GM19238 (cell line): Measurements from ENCODE around the gene LYPD6B.
A peak's percentile ranks its signal among the peaks of the same experiment; 100 is the strongest.

Source experiments
- DNase-seq: peaks from one replicate; pipeline ENCODE4 v3.0.0; 2011; ENCODE audit warnings: low spot score; ENCODE audit not compliant: insufficient read length

LYPD6B gene

GRCh38 chr2:149156971-149157740 lies 118.7 kb downstream of the LYPD6B start:
- DNase-seq, result no peak

GRCh38 chr2:149158957-149159356 lies 120.5 kb downstream of the LYPD6B start:
- DNase-seq, result no peak

GRCh38 chr2:149160195-149160594 lies 121.7 kb downstream of the LYPD6B start:
- no peak for DNase-seq

- DNase-seq, result peak; percentile 19
Observed at GRCh38 chr2:149160701-149161217, 122.3 kb downstream of the LYPD6B start.

- no peak for DNase-seq
Observed at GRCh38 chr2:149161481-149162225, 123.2 kb downstream of the LYPD6B start.

- DNase-seq, result no peak
Observed at GRCh38 chr2:149164296-149164695, 125.8 kb downstream of the LYPD6B start.

- DNase-seq, result no peak
Observed at GRCh38 chr2:149164827-149165226, 126.3 kb downstream of the LYPD6B start.

- no peak for DNase-seq
Observed at GRCh38 chr2:149167001-149167780, 128.7 kb downstream of the LYPD6B start.

- DNase-seq, result no peak
Observed at GRCh38 chr2:149167941-149168340, 129.4 kb downstream of the LYPD6B start.

- DNase-seq, result no peak
Observed at GRCh38 chr2:149169656-149170055, 131.2 kb downstream of the LYPD6B start.

- DNase-seq, result no peak
Observed at GRCh38 chr2:149170156-149170555, 131.7 kb downstream of the LYPD6B start.

GRCh38 chr2:149170911-149171310 lies 132.4 kb downstream of the LYPD6B start:
- no peak for DNase-seq

- DNase-seq, result no peak
Observed at GRCh38 chr2:149173220-149173619, 134.7 kb downstream of the LYPD6B start.

- DNase-seq, result no peak
Observed at GRCh38 chr2:149175956-149176355, 137.5 kb downstream of the LYPD6B start.

- no peak for DNase-seq
Observed at GRCh38 chr2:149178612-149179011, 140.1 kb downstream of the LYPD6B start.

- DNase-seq, result no peak
Observed at GRCh38 chr2:149180226-149180875, 141.9 kb downstream of the LYPD6B start.

GRCh38 chr2:149183187-149183586 lies 144.7 kb downstream of the LYPD6B start:
- no peak for DNase-seq

GRCh38 chr2:149184991-149185390 lies 146.5 kb downstream of the LYPD6B start:
- no peak for DNase-seq

GRCh38 chr2:149185942-149186490 lies 147.5 kb downstream of the LYPD6B start:
- no peak for DNase-seq

- DNase-seq, result no peak
Observed at GRCh38 chr2:149187057-149187456, 148.6 kb downstream of the LYPD6B start.

GRCh38 chr2:149188291-149188690 lies 149.8 kb downstream of the LYPD6B start:
- no peak for DNase-seq
